Measurements from ENCODE around the gene SLC35E1.

DNA sequence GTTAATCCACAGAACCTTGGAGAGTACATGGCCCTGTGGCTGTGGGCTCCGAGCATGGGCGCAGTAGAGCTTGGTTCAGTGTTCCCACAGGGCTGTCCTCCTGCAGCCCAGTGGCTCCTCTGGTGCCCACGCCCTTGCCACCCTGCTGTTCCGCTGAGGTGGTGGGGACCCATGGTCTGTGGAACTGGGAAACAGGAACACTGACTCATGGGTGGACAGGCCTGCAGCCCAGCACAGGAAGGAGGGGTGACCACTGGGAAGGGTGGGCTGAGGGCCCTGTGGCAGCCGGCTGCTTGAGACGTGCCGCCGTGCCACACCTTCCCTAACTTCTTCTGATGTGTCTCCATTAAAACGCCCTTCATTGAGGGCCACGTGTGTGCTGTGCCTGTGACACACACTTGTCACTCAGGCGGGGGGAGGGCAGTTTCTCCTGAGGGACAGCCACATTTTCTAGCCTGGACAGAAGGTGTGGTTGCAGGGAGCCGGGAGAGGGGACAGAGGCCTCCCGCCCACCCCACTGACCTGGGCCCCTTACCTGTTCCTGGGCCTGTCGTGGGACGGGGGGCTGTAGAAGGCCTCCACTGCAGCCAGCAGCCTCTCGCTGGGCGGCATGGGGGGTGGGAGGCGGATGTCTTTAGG is 51.1 kb downstream of the SLC35E1 start:
- TF ChIP-seq POLR2A (IDR thresholded peaks at IDR 0.05), result no peak
- TF ChIP-seq, protein P1, sequence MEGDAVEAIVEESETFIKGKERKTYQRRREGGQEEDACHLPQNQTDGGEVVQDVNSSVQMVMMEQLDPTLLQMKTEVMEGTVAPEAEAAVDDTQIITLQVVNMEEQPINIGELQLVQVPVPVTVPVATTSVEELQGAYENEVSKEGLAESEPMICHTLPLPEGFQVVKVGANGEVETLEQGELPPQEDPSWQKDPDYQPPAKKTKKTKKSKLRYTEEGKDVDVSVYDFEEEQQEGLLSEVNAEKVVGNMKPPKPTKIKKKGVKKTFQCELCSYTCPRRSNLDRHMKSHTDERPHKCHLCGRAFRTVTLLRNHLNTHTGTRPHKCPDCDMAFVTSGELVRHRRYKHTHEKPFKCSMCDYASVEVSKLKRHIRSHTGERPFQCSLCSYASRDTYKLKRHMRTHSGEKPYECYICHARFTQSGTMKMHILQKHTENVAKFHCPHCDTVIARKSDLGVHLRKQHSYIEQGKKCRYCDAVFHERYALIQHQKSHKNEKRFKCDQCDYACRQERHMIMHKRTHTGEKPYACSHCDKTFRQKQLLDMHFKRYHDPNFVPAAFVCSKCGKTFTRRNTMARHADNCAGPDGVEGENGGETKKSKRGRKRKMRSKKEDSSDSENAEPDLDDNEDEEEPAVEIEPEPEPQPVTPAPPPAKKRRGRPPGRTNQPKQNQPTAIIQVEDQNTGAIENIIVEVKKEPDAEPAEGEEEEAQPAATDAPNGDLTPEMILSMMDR (IDR thresholded peaks at IDR 0.05), result no peak

All from adrenal gland (tissue), 5 donors.